Osteoblast (primary cell): Measurements from ENCODE around the gene LLGL1. TPM values are rescaled to one million over a fixed set of nuclear protein-coding genes. Genes with fewer than 3 reads are reported as not detected.

ENCODE experiments used
- DNase-seq: peaks from one replicate; pipeline ENCODE4 v3.0.0; 2011; ENCODE audit warnings: low spot score, mixed read lengths; ENCODE audit not compliant: insufficient read length; ENCODE audit errors: missing footprints
- H2AFZ ChIP-seq: 2 replicates; pipeline ENCODE4 v1.6.0; 2011; ENCODE audit warnings: mild to moderate bottlenecking, low read length
- H3K27ac ChIP-seq: 2 replicates; pipeline ENCODE4 v1.5.1; 2011; ENCODE audit warnings: mild to moderate bottlenecking, low read depth, low read length, moderate library complexity
- H3K27me3 ChIP-seq: 2 replicates; pipeline ENCODE4 v1.6.0; 2012; ENCODE audit warnings: mild to moderate bottlenecking, control low read depth, inconsistent platforms, low read length, moderate library complexity; ENCODE audit not compliant: insufficient read depth
- H3K36me3 ChIP-seq: 2 replicates; pipeline ENCODE4 v1.5.1; 2011; ENCODE audit warnings: mild to moderate bottlenecking, low read length, control low read depth, moderate library complexity; ENCODE audit not compliant: insufficient read depth
- H3K4me1 ChIP-seq: 2 replicates; pipeline ENCODE4 v1.5.1; 2011; ENCODE audit warnings: mild to moderate bottlenecking, low read length, control low read depth, moderate library complexity; ENCODE audit not compliant: insufficient read depth
- H3K4me2 ChIP-seq: 2 replicates; pipeline ENCODE4 v1.6.0; 2011; ENCODE audit warnings: mild to moderate bottlenecking, low read length; ENCODE audit not compliant: insufficient read depth
- H3K4me3 ChIP-seq: fragments of 200-600 bp; sonication (generic); 3 replicates; pipeline ENCODE4 v1.5.1; 2012; ENCODE audit warnings: mild to moderate bottlenecking, low read length, inconsistent platforms; ENCODE audit not compliant: insufficient read depth
- H3K79me2 ChIP-seq: 2 replicates; pipeline ENCODE4 v1.6.0; 2012; ENCODE audit warnings: mild to moderate bottlenecking, low read length, control low read depth, inconsistent platforms; ENCODE audit not compliant: insufficient read depth
- H3K9me3 ChIP-seq: 2 replicates; pipeline ENCODE4 v1.5.1; 2011; ENCODE audit warnings: low read depth, low read length, control low read depth
- H4K20me1 ChIP-seq: 2 replicates; pipeline ENCODE4 v1.6.0; 2012; ENCODE audit warnings: mild to moderate bottlenecking, low read length, control low read depth; ENCODE audit not compliant: insufficient read depth
- CTCF ChIP-seq: IDR thresholded peaks from 2 replicates; pipeline ENCODE4 v1.5.1; 2011; ENCODE audit warnings: mild to moderate bottlenecking, low read depth, low read length, moderate library complexity; ENCODE audit errors: extremely low read depth
- total RNA-seq: library from RNA; depleted of rRNA; stranded (reverse); fragments of >200 nt; gene quantifications from 2 replicates; pipeline ENCODE4 v1.2.3, GENCODE V29; 2012

The LLGL1 gene
- total RNA-seq, 1 donor = 50.3 TPM

DNA sequence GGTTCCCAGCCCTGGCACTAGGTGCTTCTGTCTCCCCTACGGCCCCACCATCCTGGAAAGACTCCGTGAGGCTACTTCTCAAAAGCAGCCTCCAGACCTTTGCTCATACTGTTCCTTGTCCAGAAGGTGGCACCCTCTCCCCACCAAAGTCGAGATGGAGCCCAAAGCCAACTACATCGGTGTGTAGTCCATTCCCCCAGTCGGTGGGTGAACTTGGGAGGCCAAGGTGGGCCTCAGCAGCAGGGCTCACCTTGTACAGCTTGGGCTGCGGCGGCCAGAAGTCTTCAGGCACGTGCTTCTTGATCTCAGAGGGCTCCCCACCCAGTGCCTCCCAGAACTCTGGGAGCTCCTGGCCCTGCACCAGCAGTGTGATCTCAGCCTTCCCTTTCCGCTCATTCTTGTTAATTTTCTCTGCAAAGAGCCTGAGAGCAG is 22.9 kb downstream of the LLGL1 start:
- peaks cover 89% of the 10 kb centered on the region for H3K36me3 ChIP-seq
- H2AFZ ChIP-seq = no peak overlapping the region
- H3K4me1 ChIP-seq = no peaks in the 10 kb centered on the region
- peaks cover 31% of the 10 kb centered on the region for H4K20me1 ChIP-seq
- H3K27ac ChIP-seq = no peak overlapping the region
- H3K4me3 ChIP-seq = no peak overlapping the region
- H3K9me3 ChIP-seq = no peaks in the 10 kb centered on the region
- peak; percentile 99 for DNase-seq
- peak; percentile 73 for TF ChIP-seq CTCF
- no peak overlapping the region for H3K4me2 ChIP-seq
- H3K27me3 ChIP-seq = no peaks in the 10 kb centered on the region
- H3K79me2 ChIP-seq = peaks cover 4% of the 10 kb centered on the region

GRCh38 chr17:18248811-18249210 is 23.4 kb downstream of the LLGL1 start:
- Histone ChIP-seq H3K9me3 (no peaks in the 10 kb centered on the region), H3K4me1 (no peaks in the 10 kb centered on the region), H3K79me2 (peaks cover 8% of the 10 kb centered on the region), H3K4me2 (no peak overlapping the region), H3K27ac (no peak overlapping the region), H3K27me3 (no peaks in the 10 kb centered on the region), H3K4me3 (no peak overlapping the region), H2AFZ (no peak overlapping the region), H3K36me3 (peaks cover 89% of the 10 kb centered on the region), H4K20me1 (peaks cover 33% of the 10 kb centered on the region)
- no peak for DNase-seq
- TF ChIP-seq CTCF = no peak

DNA sequence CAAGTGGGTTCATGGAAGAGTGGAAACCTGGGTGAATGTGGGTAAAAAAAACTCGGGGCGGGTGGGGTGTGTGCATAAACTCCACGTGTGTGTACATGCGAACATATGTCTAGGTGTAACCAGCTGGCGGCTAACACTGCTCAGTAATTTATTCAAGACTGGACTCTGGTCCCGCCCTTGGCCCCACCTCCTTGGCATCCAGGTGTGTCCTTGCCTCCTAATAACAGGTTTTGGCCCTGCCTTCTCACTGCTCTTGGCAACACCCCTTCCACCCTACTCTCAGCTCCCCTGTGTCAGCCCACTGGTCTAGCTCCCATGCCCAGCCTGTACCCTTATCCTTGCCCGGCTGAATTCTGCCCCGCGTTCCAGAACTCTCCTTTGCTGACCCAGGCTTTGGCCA is 24.8 kb downstream of the LLGL1 start:
- Histone ChIP-seq H3K9me3 (no peaks in the 10 kb centered on the region), H4K20me1 (peaks cover 34% of the 10 kb centered on the region), H3K4me3 (no peak overlapping the region), H3K4me2 (no peak overlapping the region), H3K27ac (no peak overlapping the region), H3K4me1 (no peaks in the 10 kb centered on the region), H3K79me2 (peaks cover 20% of the 10 kb centered on the region), H3K36me3 (peaks cover 94% of the 10 kb centered on the region), H2AFZ (no peak overlapping the region), H3K27me3 (no peaks in the 10 kb centered on the region)
- no peak for DNase-seq
- no peak for TF ChIP-seq CTCF

DNA sequence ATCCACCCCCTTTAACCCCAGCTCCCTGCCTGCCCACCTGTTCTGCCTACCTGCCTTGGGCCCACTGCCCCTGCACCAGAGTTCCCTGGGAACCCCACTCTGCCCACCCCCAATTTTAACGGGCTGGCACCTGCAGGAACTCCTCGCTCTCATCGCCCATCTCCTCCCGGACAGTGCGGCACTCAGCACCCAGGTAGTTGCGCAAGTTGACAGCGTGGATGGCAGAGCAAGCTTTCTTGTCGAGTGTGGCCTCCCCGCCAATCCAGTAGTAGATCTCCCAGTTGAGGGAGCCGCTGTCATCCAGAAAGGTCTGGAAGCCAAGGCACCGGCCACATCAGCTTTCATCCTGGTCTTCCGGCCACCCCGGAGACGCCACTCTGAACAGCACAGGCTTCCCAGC is 25.3 kb downstream of the LLGL1 start:
- Histone ChIP-seq H2AFZ (no peak overlapping the region), H3K4me2 (no peak overlapping the region), H3K36me3 (peaks cover 94% of the 10 kb centered on the region), H3K9me3 (no peaks in the 10 kb centered on the region), H3K4me1 (no peaks in the 10 kb centered on the region), H3K27ac (no peak overlapping the region), H3K79me2 (peaks cover 25% of the 10 kb centered on the region), H3K27me3 (no peaks in the 10 kb centered on the region), H4K20me1 (peaks cover 36% of the 10 kb centered on the region), H3K4me3 (no peak overlapping the region)
- no peak for TF ChIP-seq CTCF
- no peak for DNase-seq
